IPS-18c (cell line): ENCODE measurements around the gene PDZD7.

Source experiments
- H3K4me3 ChIP-seq: 2 replicates; pipeline ENCODE4 v1.7.0; 2013; ENCODE audit warnings: low read depth, mild to moderate bottlenecking, low read length, moderate library complexity; ENCODE audit not compliant: insufficient read depth
- H3K9me3 ChIP-seq: one replicate; pipeline ENCODE4 v1.6.1; 2013; ENCODE audit warnings: mild to moderate bottlenecking, low read length, moderate library complexity; ENCODE audit not compliant: control insufficient read depth, insufficient read depth

PDZD7 gene

GRCh38 chr10:101063548-101064414, 32.9 kb upstream of the PDZD7 start:
- Histone ChIP-seq H3K4me3 (no peak overlapping the region), H3K9me3 (peaks cover 3% of the 10 kb centered on the region)

- H3K9me3 ChIP-seq, result peaks cover 3% of the 10 kb centered on the region
- peak overlapping the region; percentile 24; the same call in 1 of the 2 replicates for H3K4me3 ChIP-seq
These were observed 32.2 kb upstream of the PDZD7 start for GRCh38 chr10:101063050-101063525.

- H3K4me3 ChIP-seq, result peak overlapping the region; percentile 39; the same call in 1 of the 2 replicates
- peaks cover 3% of the 10 kb centered on the region for H3K9me3 ChIP-seq
These were observed 31.5 kb upstream of the PDZD7 start for GRCh38 chr10:101062232-101063049.

GRCh38 chr10:101061624-101062231, 30.8 kb upstream of the PDZD7 start, which contains the start of gene KAZALD1:
Gene KAZALD1 (plus strand): TSS chr10:101061989. CDS start chr10:101062593, 604 bp downstream.
- peak within 1 kb of the TSS; percentile 87 for H3K4me3 ChIP-seq
- H3K9me3 ChIP-seq, result peaks cover 3% of the 10 kb centered on the region

- peak overlapping the region; percentile 87 for H3K4me3 ChIP-seq
- H3K9me3 ChIP-seq, result peaks cover 3% of the 10 kb centered on the region
These were observed 30.2 kb upstream of the PDZD7 start for GRCh38 chr10:101060951-101061623.

- Histone ChIP-seq H3K9me3 (peaks cover 3% of the 10 kb centered on the region), H3K4me3 (peak overlapping the region; percentile 87)
These were observed 29.4 kb upstream of the PDZD7 start for GRCh38 chr10:101060036-101060950.

GRCh38 chr10:101056365-101057151, 25.6 kb upstream of the PDZD7 start:
- no peak overlapping the region for H3K4me3 ChIP-seq
- H3K9me3 ChIP-seq, result peaks cover 3% of the 10 kb centered on the region

- no peaks in the 10 kb centered on the region for H3K9me3 ChIP-seq
- H3K4me3 ChIP-seq, result no peak overlapping the region
These were observed 24.5 kb upstream of the PDZD7 start for GRCh38 chr10:101055411-101055810.

- Histone ChIP-seq H3K4me3 (no peak overlapping the region), H3K9me3 (no peaks in the 10 kb centered on the region)
These were observed 23.9 kb upstream of the PDZD7 start for GRCh38 chr10:101054876-101055275.

GRCh38 chr10:101054351-101054750, 23.4 kb upstream of the PDZD7 start:
- Histone ChIP-seq H3K4me3 (no peak overlapping the region), H3K9me3 (no peaks in the 10 kb centered on the region)

- Histone ChIP-seq H3K9me3 (no peaks in the 10 kb centered on the region), H3K4me3 (no peak overlapping the region)
These were observed 22.6 kb upstream of the PDZD7 start for GRCh38 chr10:101053516-101053915.

- Histone ChIP-seq H3K4me3 (no peak overlapping the region), H3K9me3 (no peaks in the 10 kb centered on the region)
These were observed 21.4 kb upstream of the PDZD7 start for GRCh38 chr10:101052285-101052684.

- Histone ChIP-seq H3K4me3 (0 out of 2 replicates have a peak overlapping the region, but pooled peaks have one; percentile 0), H3K9me3 (no peaks in the 10 kb centered on the region)
These were observed 19.5 kb upstream of the PDZD7 start for GRCh38 chr10:101050208-101051069.
